IMR-90 (cell line): ENCODE data around the gene RCBTB2. TPM values are rescaled to one million over a fixed set of nuclear protein-coding genes. Genes with fewer than 3 reads are reported as not detected.

ENCODE experiments used
- ATAC-seq: fragments of 200-7000 bp; cut with Tn5 transposase; 2 replicates; pipeline ENCODE4 v1.9.1; 2020; ENCODE audit warnings: low read depth, mild to moderate bottlenecking, moderate library complexity
- BruUV-seq: library from RNA; stranded (reverse); fragments of 400-500 nt; replicated peaks from 2 replicates; lab custom pipeline; 2021; lab: Mats Ljungman, UMichigan
- CTCF ChIA-PET: fragments of 300-600 bp; formaldehyde crosslinking; extraction: SDS; loops from one replicate; lab custom pipeline; 2021; ENCODE audit warnings: antibody characterized with exemption; lab: Yijun Ruan, JAX
- POLR2A ChIA-PET: fragments of 300-600 bp; sonication (Branson Sonifier 250); formaldehyde crosslinking; loops from one replicate; lab custom pipeline; 2022; ENCODE audit warnings: antibody characterized with exemption; ENCODE audit not compliant: unreplicated experiment; lab: Charles Lee
- DNase-seq: peaks from one replicate; pipeline ENCODE4 v3.0.0; 2013
- H2AFZ ChIP-seq: replicated peaks from 2 replicates; pipeline ENCODE3; 2013; ENCODE audit warnings: low read length, mild to moderate bottlenecking; ENCODE audit not compliant: poor library complexity
- H2AK5ac ChIP-seq: 2 replicates; pipeline ENCODE4 v1.6.1; 2013; ENCODE audit warnings: low read depth, low read length, inconsistent platforms
- H2AK9ac ChIP-seq: replicated peaks from 2 replicates; pipeline ENCODE3; 2013; ENCODE audit warnings: mild to moderate bottlenecking, low read depth, low read length, moderate library complexity; ENCODE audit not compliant: poor library complexity
- H2BK120ac ChIP-seq: 2 replicates; pipeline ENCODE4 v1.6.1; 2013; ENCODE audit warnings: low read depth, low read length, inconsistent platforms
- H2BK15ac ChIP-seq: 3 replicates; pipeline ENCODE4 v1.6.1; 2013; ENCODE audit warnings: low read depth, low read length, inconsistent platforms
- H2BK20ac ChIP-seq: 2 replicates; pipeline ENCODE4 v1.6.1; 2013; ENCODE audit warnings: low read depth, mild to moderate bottlenecking, inconsistent platforms, low read length, moderate library complexity
- H2BK5ac ChIP-seq: 2 replicates; pipeline ENCODE4 v1.6.1; 2013; ENCODE audit warnings: mild to moderate bottlenecking, low read depth, low read length, inconsistent platforms; ENCODE audit not compliant: poor library complexity, severe bottlenecking
- H3K14ac ChIP-seq: replicated peaks from 2 replicates; pipeline ENCODE4 v1.6.1; 2013; ENCODE audit warnings: low read depth, low read length, inconsistent platforms
- H3K18ac ChIP-seq: 2 replicates; pipeline ENCODE4 v1.6.1; 2013; ENCODE audit warnings: low read depth, low read length, control low read depth
- H3K23ac ChIP-seq: 2 replicates; pipeline ENCODE4 v1.6.1; 2013; ENCODE audit warnings: low read depth, low read length, inconsistent platforms
- H3K27ac ChIP-seq: 2 replicates; pipeline ENCODE4 v1.5.1; 2013; ENCODE audit warnings: mild to moderate bottlenecking, control low read depth, low read length; ENCODE audit not compliant: insufficient read depth
- H3K27me3 ChIP-seq: 2 replicates; pipeline ENCODE4 v1.6.1; 2013; ENCODE audit warnings: low read length; ENCODE audit not compliant: control insufficient read depth, insufficient read depth
- H3K36me3 ChIP-seq: 2 replicates; pipeline ENCODE4 v1.6.1; 2013; ENCODE audit warnings: low read length, mixed read lengths; ENCODE audit not compliant: control insufficient read depth, insufficient read depth
- H3K4ac ChIP-seq: 2 replicates; pipeline ENCODE4 v1.6.1; 2013; ENCODE audit warnings: low read depth, low read length, inconsistent platforms
- H3K4me1 ChIP-seq: 2 replicates; pipeline ENCODE4 v1.6.1; 2013; ENCODE audit warnings: low read length, mixed read lengths; ENCODE audit not compliant: control insufficient read depth, insufficient read depth
- H3K4me2 ChIP-seq: 2 replicates; pipeline ENCODE4 v1.6.1; 2013; ENCODE audit warnings: low read depth, mild to moderate bottlenecking, control low read depth, low read length, moderate library complexity
- H3K4me3 ChIP-seq: 2 replicates; pipeline ENCODE4 v1.5.1; 2013; ENCODE audit warnings: low read depth, mild to moderate bottlenecking, control low read depth, low read length, moderate library complexity; ENCODE audit not compliant: insufficient read depth
- H3K56ac ChIP-seq: 2 replicates; pipeline ENCODE4 v1.6.1; 2013; ENCODE audit warnings: low read length, inconsistent platforms; ENCODE audit not compliant: insufficient read depth; ENCODE audit errors: extremely low read depth
- H3K79me1 ChIP-seq, 2 experiments: 2 replicates each; pipeline ENCODE4 v1.6.1; 2013; ENCODE audit warnings: low read length in 2 of 2, inconsistent platforms in 1 of 2, low read depth in 1 of 2
- H3K9ac ChIP-seq: 2 replicates; pipeline ENCODE4 v1.6.1; 2013; ENCODE audit warnings: low read depth, low read length, control low read depth
- H3K9me1 ChIP-seq: 2 replicates; pipeline ENCODE4 v1.6.1; 2013; ENCODE audit warnings: low read length, inconsistent platforms; ENCODE audit not compliant: insufficient read depth
- H3K9me3 ChIP-seq: 2 replicates; pipeline ENCODE4 v1.6.1; 2013; ENCODE audit warnings: low read length; ENCODE audit not compliant: control insufficient read depth, insufficient read depth
- H4K20me1 ChIP-seq: 2 replicates; pipeline ENCODE4 v1.6.1; 2013; ENCODE audit warnings: low read length, inconsistent platforms; ENCODE audit not compliant: insufficient read depth
- H4K5ac ChIP-seq: 2 replicates; pipeline ENCODE4 v1.6.1; 2013; ENCODE audit warnings: mild to moderate bottlenecking, low read depth, low read length, control low read depth
- H4K8ac ChIP-seq, 2 experiments: 2 replicates each; pipeline ENCODE4 v1.6.1; 2013; ENCODE audit warnings: low read depth in 2 of 2, low read length in 2 of 2, control low read depth in 1 of 2, inconsistent platforms in 1 of 2
- H4K91ac ChIP-seq: 2 replicates; pipeline ENCODE4 v1.6.1; 2013; ENCODE audit warnings: low read depth, low read length, inconsistent platforms; ENCODE audit not compliant: insufficient read depth
- MAFK ChIP-seq: IDR thresholded peaks from 2 replicates; pipeline ENCODE4 v1.6.1; 2012; ENCODE audit warnings: low read depth, low read length, improper control_type of control experiment
- RCOR1 ChIP-seq: IDR thresholded peaks from 2 replicates; pipeline ENCODE4 v1.6.1; 2012; ENCODE audit warnings: mild to moderate bottlenecking, low read length, improper control_type of control experiment; ENCODE audit not compliant: insufficient replicate concordance
- SMC3 ChIP-seq: fragments of 150-350 bp; IDR thresholded peaks from 2 replicates; pipeline ENCODE4 v1.6.1; 2016; ENCODE audit warnings: low read depth, mild to moderate bottlenecking, antibody characterized with exemption, low read length, moderate library complexity
- USF2 ChIP-seq: fragments of 150-350 bp; IDR thresholded peaks from 2 replicates; pipeline ENCODE4 v1.6.1; 2017; ENCODE audit warnings: mild to moderate bottlenecking, antibody characterized with exemption, low read length, low read depth
- WGBS, 2 experiments: methylation state at CpG; one replicate each; pipeline versions ENCODE4 v1.1.5 to v1.1.7; 2013; ENCODE audit warnings: missing lambda C conversion rate in 2 of 2; ENCODE audit not compliant: insufficient read length in 1 of 2; ENCODE audit errors: extremely low coverage in 2 of 2; 5-methylcytosine and 5-hydroxymethylcytosine counted together
- dilution Hi-C: fragments of 300-500 bp; cut with HindIII; formaldehyde crosslinking; loops from one replicate; pipeline ENCODE4 v1.14.3; 2018; ENCODE audit warnings: low sequenced_read_pairs; ENCODE audit not compliant: unreplicated experiment
- in situ Hi-C: fragments of 300-500 bp; cut with MboI; formaldehyde crosslinking; loops from 3 replicates; pipeline ENCODE4 v1.14.3; 2019; ENCODE audit warnings: low sequenced_read_pairs, inconsistent platforms, mixed read lengths
- intact Hi-C: fragments of 100-400 bp; cut with micrococcal nuclease; formaldehyde crosslinking; loops from 2 replicates; pipeline ENCODE4 v1.10.0; 2022
- polyA plus RNA-seq, 3 experiments: library from polyadenylated mRNA; depleted of rRNA; stranded (reverse); fragments of >200 nt; gene quantifications; 2 replicates each; pipeline ENCODE4 v1.2.3, GENCODE V29; 2012; ENCODE audit warnings: low replicate concordance in 1 of 3
- total RNA-seq: library from RNA; depleted of rRNA; stranded (reverse); fragments of >200 nt; gene quantifications from 2 replicates; pipeline ENCODE4 v1.2.3, GENCODE V29; 2012

RCBTB2 gene
- total and polyA plus RNA-seq, 2 of the 4 experiments (the other 2 are of a cell fraction) = 4.0 to 5.2 TPM

DNA sequence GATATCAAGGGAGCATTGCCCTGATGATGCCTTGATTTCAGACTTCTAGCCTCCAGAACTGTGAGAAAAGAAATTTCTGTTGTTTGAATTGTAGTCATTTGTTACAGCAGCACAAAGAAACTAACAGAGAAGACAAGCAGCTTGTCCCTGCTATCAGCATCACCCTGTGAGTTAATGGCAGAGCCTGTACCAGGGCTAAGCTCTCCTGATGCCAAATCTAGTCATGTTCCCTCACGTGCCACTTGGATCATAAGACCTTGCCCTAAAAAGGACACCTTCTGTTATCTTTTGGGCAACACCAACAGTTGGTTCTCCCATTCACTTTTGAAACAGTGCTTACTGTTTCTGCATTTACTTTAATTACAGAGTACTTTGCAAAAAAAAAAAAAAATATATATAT lies 14.8 kb downstream of the RCBTB2 start:
- H4K91ac ChIP-seq = no peak overlapping the region
- no peaks in the 10 kb centered on the region for H3K4me1 ChIP-seq
- no peaks in the 10 kb centered on the region; the same call in 1 of the 2 replicates for H3K36me3 ChIP-seq
- no peaks in the 10 kb centered on the region; a peak in 1 of 4 replicates for H3K79me1 ChIP-seq
- no peaks in the 10 kb centered on the region for H3K27me3 ChIP-seq
- H2AK5ac ChIP-seq = no peak overlapping the region
- no peaks in the 10 kb centered on the region for H4K20me1 ChIP-seq
- BruUV-seq = no TSS peak
- no peaks in the 10 kb centered on the region for H3K9me1 ChIP-seq
- ChIA-PET POLR2A (interaction anchor here (0.5 kb wide), 1 partner anchor 39 kb away, joined by 3 read pairs; no protein-coding TSS in a partner anchor), CTCF (no interaction called here)
- no peak overlapping the region for H3K27ac ChIP-seq
- no peak overlapping the region for H2BK120ac ChIP-seq
- no peak overlapping the region for H2AK9ac ChIP-seq
- H4K8ac ChIP-seq = no peak overlapping the region
- WGBS, 2 experiments = no CpG with 5 or more reads among the region's 1 CpG
- no peak for TF ChIP-seq USF2
- TF ChIP-seq MAFK = no peak
- no peak for TF ChIP-seq RCOR1
- no peak for TF ChIP-seq SMC3
- no peak overlapping the region for H3K4ac ChIP-seq
- H3K14ac ChIP-seq = no peak overlapping the region
- H4K5ac ChIP-seq = no peak overlapping the region
- no peak overlapping the region for H3K56ac ChIP-seq
- no peak overlapping the region for H2BK20ac ChIP-seq
- H2AFZ ChIP-seq = no peak overlapping the region
- dilution Hi-C loops = no loop called here
- no peak overlapping the region for H3K18ac ChIP-seq
- no peak for ATAC-seq
- no peak overlapping the region for H3K9ac ChIP-seq
- no peak overlapping the region for H2BK15ac ChIP-seq
- H3K4me2 ChIP-seq = no peak overlapping the region
- intact Hi-C loops = no loop called here
- no peak for DNase-seq
- no peak overlapping the region for H2BK5ac ChIP-seq
- in situ Hi-C loops = no loop called here
- no peak overlapping the region for H3K4me3 ChIP-seq
- no peaks in the 10 kb centered on the region for H3K9me3 ChIP-seq
- H3K23ac ChIP-seq = no peak overlapping the region
